ENCODE data around the gene TAB2.

DNA sequence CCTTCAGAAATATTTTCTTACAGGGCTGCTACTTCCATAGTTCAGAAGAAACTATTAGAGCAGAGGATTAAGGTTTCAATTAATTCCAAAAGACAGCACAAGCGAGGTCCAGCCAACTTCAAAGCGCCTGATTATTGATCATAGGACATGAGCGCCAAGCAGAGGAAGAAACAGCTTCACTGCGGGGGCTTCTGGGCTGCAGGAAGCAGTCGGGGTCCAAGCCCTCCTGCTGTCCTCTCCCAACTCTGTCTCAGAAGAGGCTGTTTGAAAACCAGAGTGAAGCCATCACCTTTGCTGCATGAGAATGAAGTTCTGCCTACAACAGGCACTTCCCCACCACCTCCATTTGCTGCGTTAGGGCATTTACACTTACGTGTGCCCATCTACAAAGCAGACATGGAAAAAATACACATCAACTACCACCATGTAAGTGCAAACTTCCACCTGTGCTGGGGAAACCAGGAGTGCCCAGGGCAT is 106.5 kb downstream of the TAB2 start:
- TF ChIP-seq, protein P1, sequence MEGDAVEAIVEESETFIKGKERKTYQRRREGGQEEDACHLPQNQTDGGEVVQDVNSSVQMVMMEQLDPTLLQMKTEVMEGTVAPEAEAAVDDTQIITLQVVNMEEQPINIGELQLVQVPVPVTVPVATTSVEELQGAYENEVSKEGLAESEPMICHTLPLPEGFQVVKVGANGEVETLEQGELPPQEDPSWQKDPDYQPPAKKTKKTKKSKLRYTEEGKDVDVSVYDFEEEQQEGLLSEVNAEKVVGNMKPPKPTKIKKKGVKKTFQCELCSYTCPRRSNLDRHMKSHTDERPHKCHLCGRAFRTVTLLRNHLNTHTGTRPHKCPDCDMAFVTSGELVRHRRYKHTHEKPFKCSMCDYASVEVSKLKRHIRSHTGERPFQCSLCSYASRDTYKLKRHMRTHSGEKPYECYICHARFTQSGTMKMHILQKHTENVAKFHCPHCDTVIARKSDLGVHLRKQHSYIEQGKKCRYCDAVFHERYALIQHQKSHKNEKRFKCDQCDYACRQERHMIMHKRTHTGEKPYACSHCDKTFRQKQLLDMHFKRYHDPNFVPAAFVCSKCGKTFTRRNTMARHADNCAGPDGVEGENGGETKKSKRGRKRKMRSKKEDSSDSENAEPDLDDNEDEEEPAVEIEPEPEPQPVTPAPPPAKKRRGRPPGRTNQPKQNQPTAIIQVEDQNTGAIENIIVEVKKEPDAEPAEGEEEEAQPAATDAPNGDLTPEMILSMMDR (IDR thresholded peaks at IDR 0.05): no peak
- no peak for TF ChIP-seq POLR2A (IDR thresholded peaks at IDR 0.05)

Measured in uterus (tissue), 2 donors.